Measurements from ENCODE around the gene ABCA10.
"Not testable (repeated sequence)": the region's sequence is repeated elsewhere in the genome, so short reads cannot be mapped to it uniquely, and the experiment has no call there.

The ABCA10 gene, protein sequence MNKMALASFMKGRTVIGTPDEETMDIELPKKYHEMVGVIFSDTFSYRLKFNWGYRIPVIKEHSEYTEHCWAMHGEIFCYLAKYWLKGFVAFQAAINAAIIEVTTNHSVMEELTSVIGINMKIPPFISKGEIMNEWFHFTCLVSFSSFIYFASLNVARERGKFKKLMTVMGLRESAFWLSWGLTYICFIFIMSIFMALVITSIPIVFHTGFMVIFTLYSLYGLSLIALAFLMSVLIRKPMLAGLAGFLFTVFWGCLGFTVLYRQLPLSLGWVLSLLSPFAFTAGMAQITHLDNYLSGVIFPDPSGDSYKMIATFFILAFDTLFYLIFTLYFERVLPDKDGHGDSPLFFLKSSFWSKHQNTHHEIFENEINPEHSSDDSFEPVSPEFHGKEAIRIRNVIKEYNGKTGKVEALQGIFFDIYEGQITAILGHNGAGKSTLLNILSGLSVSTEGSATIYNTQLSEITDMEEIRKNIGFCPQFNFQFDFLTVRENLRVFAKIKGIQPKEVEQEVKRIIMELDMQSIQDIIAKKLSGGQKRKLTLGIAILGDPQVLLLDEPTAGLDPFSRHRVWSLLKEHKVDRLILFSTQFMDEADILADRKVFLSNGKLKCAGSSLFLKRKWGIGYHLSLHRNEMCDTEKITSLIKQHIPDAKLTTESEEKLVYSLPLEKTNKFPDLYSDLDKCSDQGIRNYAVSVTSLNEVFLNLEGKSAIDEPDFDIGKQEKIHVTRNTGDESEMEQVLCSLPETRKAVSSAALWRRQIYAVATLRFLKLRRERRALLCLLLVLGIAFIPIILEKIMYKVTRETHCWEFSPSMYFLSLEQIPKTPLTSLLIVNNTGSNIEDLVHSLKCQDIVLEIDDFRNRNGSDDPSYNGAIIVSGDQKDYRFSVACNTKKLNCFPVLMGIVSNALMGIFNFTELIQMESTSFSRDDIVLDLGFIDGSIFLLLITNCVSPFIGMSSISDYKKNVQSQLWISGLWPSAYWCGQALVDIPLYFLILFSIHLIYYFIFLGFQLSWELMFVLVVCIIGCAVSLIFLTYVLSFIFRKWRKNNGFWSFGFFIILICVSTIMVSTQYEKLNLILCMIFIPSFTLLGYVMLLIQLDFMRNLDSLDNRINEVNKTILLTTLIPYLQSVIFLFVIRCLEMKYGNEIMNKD (N-terminal part only)

GRCh38 chr17:69228576-69228975 lies at the start of gene ABCA10:
Gene ABCA10, minus strand, starts transcription at chr17:69228824. Its CDS starts 3,466 bp downstream, at chr17:69225358.
- no peak for DNase-seq (ENCODE audit: low read depth in 2 of 2)

GRCh38 chr17:69276279-69276678 lies 47.7 kb upstream of the ABCA10 start:
- not testable (repeated sequence) for DNase-seq (ENCODE audit: low read depth in 2 of 2)

DNA sequence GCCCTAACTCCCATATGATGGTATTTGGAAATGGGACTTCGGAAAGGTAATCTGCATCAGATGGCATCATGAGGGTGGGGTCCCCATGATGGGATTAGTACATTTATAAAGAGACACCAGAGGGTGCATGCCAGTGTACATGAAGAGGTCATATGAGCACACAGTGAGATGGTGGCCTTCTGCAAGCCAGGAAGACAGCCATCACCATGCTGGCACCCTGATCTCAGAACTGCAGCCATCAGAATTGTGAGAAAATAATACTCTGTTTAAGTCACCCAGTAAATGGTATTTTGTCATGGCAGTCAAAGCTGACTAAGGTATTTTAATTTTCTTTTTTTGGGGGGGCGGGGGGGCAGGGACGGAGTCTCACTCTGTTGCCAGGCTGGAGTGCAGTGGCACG lies 47.1 kb upstream of the ABCA10 start:
- no peak for DNase-seq (ENCODE audit: low read depth in 2 of 2)

GRCh38 chr17:69271023-69271422 lies 42.4 kb upstream of the ABCA10 start:
- no peak for DNase-seq (ENCODE audit: low read depth in 2 of 2)

DNA sequence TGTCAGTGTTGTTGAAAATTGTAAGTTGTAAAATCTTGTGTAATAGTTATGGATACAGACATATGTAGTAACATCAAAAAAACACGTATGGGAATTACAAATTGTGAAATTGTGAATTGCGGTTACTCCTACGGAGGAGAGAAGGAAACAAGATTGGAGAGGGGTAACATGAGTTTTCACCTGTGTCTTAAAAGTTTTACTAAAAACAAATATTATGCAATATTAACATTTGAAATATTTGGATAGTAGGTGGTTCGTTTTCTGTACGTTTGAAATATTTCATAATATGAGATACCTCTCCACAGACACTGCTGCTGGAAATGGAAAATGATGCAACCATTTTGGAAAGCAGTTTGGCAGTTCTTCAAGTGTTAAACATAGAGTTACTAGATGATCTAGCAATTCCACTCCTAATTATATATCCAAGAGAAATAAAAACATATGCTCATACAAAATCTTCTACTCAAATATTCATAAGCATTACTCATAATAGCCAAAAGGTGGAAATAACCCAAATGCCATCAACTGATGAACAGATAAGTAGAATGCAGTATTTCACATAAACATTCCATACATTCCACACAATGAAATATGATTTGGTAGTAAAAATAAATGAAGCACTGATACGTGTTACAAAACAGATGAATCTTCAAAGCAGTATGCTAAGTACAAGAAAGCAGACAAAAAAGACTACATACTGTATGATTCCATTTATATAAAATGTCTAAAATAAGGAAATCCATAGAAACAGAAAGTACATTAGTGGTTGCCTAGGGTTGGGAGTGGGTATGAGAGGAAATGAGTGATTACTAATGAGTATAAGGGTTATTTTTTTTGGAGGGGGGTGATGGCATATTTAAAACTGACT lies 40.7 kb upstream of the ABCA10 start:
- DNase-seq (ENCODE audit: low read depth in 2 of 2): no peak

GRCh38 chr17:69268543-69269014 lies 40.0 kb upstream of the ABCA10 start:
- DNase-seq (ENCODE audit: low read depth in 2 of 2): no peak

DNA sequence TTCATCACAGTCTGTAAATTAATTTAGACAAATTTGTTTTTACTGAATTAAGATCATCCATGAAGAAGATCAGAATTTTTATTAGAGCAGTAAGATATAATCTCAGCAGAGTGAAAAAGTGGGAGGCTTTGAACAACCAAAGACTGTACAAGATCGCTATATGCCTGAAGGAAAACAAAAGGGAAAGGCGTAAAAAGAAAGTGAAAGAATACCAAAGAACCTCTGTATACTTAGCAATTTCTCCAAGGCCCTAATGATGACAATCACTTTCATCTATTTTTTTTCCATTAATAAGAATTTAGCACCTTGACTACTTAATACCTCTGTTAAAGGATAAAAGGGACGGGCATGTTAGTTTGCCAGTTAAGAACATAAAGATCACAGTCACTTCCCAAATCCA lies 38.6 kb upstream of the ABCA10 start:
- no peak for DNase-seq (ENCODE audit: low read depth in 2 of 2)

- no peak for DNase-seq (ENCODE audit: low read depth in 2 of 2)
Measured at GRCh38 chr17:69265873-69266272, 37.2 kb upstream of the ABCA10 start.

GRCh38 chr17:69254187-69254586 lies 25.6 kb upstream of the ABCA10 start:
- no peak for DNase-seq (ENCODE audit: low read depth in 2 of 2)

- DNase-seq (ENCODE audit: low read depth in 2 of 2): no peak
Measured at GRCh38 chr17:69250641-69251040, 22.0 kb upstream of the ABCA10 start.

DNA sequence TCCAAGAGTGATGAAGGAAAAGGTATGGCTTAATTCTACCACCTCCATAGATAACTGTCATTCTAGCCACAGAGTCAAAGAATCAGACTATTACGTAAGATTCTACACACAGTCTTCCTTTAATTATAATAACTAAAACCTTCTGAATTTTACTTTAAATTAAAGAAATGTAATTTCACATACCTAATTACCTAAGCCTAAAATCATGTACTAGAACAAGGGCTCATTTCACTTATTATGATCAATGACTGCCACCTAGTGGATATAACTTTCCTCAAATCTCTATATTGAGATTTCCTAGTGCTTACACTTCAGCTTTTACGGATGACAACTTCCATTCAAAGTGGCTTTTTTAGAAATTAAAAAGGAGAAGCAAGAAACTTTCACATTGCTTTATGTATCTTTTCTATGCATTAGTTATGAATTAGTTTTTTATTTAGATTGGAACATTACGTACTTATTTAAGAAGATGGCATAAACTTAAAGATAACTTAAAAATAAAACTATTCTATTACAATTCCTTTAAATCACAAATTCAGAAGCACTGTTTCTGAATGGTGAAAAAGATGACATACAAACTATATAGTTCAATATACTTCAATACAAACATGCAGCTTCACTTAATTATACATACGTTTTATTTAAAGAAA lies 18.2 kb upstream of the ABCA10 start:
- no peak for DNase-seq (ENCODE audit: low read depth in 2 of 2)

DNA sequence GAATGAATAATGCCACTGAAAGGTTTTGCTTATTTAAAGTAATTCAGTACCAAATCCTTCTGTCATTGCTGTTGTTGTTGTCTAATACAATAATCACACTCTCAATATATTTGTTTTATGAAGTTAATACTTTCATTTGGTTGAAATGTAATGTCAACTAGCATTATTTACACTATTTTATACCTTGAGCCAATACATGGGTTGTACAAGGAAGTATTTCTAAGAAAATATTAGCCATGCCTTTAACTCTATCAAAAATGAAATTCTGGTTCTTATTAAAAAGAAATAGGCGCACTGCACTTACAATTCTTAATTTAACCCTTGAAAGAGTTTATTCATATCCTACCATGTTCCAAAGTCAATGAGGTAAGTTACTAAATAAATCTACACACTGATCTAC lies 17.6 kb upstream of the ABCA10 start:
- DNase-seq (ENCODE audit: low read depth in 2 of 2): no peak

GRCh38 chr17:69245617-69246016 lies 17.0 kb upstream of the ABCA10 start:
- no peak for DNase-seq (ENCODE audit: low read depth in 2 of 2)

DNA sequence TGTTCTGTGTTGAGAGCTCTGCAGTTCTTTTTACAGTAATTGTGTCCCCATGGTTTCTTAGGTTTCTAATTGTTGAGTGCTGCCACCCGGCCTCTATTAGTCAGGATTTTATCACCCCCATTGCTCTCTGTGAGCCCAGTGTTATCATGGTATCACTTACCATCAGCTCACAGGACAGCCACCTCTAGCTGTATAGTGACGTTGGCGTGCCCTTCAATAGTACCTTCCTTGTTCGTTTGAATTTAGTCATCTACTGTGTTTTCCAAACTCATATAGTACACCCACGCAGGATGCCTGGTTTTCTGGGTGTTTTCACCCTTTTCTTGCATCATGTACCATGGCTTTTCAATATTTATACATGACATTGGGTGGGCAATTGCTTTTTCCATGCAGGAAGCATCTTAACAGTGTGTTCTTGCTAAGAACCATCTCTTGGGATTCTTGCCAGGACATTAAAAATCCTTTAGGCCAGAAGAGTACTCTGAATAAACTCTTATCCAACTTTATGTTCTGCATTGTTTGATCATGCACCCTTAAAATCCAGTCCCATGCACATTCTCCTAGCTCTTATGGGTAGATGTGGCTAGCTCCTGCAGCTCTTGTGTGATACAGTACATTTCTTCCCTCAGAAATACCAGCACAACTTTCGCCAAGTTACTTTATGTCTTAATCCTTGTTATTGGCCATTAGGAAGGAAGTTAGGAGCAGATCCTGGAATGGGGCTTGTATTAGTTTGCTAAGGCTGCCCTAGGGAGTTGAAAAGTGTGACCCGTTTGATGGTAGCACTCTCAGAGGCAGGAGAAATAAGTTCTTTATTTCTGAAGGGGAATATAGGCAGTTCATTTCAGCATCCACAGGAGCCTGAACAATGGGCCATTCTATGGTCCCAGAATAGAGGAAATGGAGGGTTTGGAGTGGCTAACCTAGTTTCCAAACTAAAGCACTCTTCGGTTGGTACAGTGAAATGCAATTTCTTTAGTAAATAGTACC lies 11.3 kb upstream of the ABCA10 start:
- DNase-seq (ENCODE audit: low read depth in 2 of 2): no peak

- DNase-seq (ENCODE audit: low read depth in 2 of 2): no peak
Measured at GRCh38 chr17:69236946-69237345, 8.3 kb upstream of the ABCA10 start.

DNA sequence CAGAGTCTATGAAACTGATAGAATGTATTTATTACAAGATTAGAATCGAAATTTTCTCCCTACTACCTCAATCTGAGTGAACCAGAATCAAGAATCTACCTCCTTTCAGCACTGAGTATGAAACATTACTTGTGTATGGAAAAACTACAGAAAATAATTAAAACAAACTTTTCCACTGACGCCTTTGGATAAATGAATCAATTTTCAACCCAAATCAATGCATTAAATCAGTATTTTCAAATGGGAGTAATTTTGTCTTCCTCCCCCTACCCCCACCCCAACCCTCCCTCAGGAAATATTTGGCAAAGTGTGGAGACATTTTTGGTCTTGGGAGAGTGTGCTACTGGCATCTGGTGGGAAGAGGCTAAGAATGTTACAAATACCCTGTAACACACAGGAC lies 7.8 kb upstream of the ABCA10 start:
- DNase-seq (ENCODE audit: low read depth in 2 of 2): no peak

DNA sequence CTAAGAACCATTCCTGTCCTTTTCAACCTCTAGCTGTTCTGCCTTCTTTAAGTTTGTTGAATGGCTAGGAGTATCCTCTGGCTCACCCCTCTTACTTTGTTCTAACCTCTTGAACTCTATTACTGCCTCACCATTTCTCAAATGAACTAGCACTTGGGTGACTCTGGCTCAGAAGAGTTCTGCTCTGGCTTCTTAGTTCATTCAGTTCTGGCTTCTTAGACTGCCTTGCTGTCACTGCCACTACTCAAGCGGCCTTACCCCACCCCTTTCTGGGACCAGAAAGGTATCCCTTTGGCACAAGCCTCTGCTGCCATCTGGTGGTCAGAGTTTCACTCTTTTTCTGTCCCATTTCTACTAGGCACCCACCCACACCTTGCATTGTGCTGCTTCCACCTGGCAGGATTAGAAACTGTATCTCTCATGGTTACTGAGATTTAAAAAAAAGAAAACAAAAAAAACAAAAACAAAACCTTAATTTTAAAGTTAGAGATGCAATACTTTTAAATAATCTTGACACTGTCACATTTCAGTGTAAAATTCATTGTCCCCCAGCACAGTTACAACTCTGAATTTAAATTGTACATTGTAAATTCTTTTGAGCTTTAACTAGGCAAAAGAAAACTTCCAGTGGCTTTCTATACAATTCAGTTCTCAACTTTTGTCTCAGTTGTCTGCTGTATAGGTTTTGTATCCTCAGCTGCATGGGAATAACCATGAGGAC lies 6.9 kb upstream of the ABCA10 start:
- peak; percentile 34 to 39 for DNase-seq (ENCODE audit: low read depth in 2 of 2)

- no peak for DNase-seq (ENCODE audit: low read depth in 2 of 2)
Measured at GRCh38 chr17:69232650-69233049, 4.0 kb upstream of the ABCA10 start.

- DNase-seq (ENCODE audit: low read depth in 2 of 2): no peak
Measured at GRCh38 chr17:69231521-69231920, 2.9 kb upstream of the ABCA10 start.
